Islet precursor cell (in vitro differentiated cells): ENCODE measurements around the gene HLA-DPA1.

Experiments
- DNase-seq: peaks from one replicate; pipeline ENCODE4 v3.0.0-alpha.2; 2018

Gene HLA-DPA1

GRCh38 chr6:33014841-33015634 is 58.4 kb downstream of the HLA-DPA1 start:
- DNase-seq: peak; percentile 74
